Fibroblast of lung (primary cell): ENCODE data around the gene TF.

Source experiments
- EZH2 ChIP-seq: IDR thresholded peaks from 2 replicates; pipeline ENCODE4 v1.5.1; 2012; ENCODE audit warnings: low read length, control low read depth, mild to moderate bottlenecking; ENCODE audit errors: missing control alignments
- TF ChIP-seq, protein P1 (sequence below), 2 donors: IDR thresholded peaks in 1 of 2; conservative IDR thresholded peaks in 1 of 2; 1 replicate in 1 of 2; 2 replicates in 1 of 2; pipeline ENCODE4 v1.5.1; 2011 to 2012; ENCODE audit warnings: low read length in 2 of 2, control low read depth in 1 of 2, inconsistent platforms in 1 of 2, low read depth in 1 of 2, mild to moderate bottlenecking in 1 of 2

- TF ChIP-seq, protein P1, sequence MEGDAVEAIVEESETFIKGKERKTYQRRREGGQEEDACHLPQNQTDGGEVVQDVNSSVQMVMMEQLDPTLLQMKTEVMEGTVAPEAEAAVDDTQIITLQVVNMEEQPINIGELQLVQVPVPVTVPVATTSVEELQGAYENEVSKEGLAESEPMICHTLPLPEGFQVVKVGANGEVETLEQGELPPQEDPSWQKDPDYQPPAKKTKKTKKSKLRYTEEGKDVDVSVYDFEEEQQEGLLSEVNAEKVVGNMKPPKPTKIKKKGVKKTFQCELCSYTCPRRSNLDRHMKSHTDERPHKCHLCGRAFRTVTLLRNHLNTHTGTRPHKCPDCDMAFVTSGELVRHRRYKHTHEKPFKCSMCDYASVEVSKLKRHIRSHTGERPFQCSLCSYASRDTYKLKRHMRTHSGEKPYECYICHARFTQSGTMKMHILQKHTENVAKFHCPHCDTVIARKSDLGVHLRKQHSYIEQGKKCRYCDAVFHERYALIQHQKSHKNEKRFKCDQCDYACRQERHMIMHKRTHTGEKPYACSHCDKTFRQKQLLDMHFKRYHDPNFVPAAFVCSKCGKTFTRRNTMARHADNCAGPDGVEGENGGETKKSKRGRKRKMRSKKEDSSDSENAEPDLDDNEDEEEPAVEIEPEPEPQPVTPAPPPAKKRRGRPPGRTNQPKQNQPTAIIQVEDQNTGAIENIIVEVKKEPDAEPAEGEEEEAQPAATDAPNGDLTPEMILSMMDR (conservative IDR thresholded peaks at IDR 0.05 in 1 of 2, IDR thresholded peaks at IDR 0.05 in 1 of 2; ENCODE audit: low read depth in 1 of 2, low read length in 2 of 2), result no peak
- TF ChIP-seq EZH2, result no peak
Observed at GRCh38 chr3:133733226-133733625, 13.0 kb upstream of the TF start.
